ENCODE results near the gene TPM4.

TPM4 gene

DNA sequence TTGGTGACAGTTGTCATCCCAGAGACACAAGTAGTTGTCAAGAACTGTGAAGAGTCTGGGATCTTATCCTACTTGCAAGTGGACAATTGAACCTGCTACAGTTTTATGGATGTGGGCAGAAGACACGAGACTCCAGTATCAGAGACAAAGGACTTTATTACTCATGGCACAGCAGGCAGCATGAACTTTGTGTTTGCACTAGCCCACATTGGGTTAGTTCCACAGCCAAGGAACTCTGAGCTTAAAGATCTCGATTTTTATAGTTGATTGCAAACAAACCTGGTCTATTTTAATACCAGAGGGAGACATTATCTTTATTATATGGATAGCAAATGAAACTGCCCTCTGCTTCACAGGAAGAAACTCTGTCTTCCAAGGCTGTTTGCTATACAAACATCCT lies 16.0 kb upstream of the TPM4 start:
- POLR2A ChIA-PET, result no interaction called here
- TF ChIP-seq, protein P1, sequence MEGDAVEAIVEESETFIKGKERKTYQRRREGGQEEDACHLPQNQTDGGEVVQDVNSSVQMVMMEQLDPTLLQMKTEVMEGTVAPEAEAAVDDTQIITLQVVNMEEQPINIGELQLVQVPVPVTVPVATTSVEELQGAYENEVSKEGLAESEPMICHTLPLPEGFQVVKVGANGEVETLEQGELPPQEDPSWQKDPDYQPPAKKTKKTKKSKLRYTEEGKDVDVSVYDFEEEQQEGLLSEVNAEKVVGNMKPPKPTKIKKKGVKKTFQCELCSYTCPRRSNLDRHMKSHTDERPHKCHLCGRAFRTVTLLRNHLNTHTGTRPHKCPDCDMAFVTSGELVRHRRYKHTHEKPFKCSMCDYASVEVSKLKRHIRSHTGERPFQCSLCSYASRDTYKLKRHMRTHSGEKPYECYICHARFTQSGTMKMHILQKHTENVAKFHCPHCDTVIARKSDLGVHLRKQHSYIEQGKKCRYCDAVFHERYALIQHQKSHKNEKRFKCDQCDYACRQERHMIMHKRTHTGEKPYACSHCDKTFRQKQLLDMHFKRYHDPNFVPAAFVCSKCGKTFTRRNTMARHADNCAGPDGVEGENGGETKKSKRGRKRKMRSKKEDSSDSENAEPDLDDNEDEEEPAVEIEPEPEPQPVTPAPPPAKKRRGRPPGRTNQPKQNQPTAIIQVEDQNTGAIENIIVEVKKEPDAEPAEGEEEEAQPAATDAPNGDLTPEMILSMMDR (IDR thresholded peaks at IDR 0.05; ENCODE audit: control extremely low read depth, extremely low read depth, low read depth, missing control alignments), result no peak
- CTCF ChIA-PET, result interaction anchor here (0.8 to 5.4 kb wide), 6 partner anchors 9 to 134 kb away, joined by 3 to 69 read pairs (median 4); partner anchors contain the start of gene TPM4
- no peak for DNase-seq (ENCODE audit: extremely low spot score)

DNA sequence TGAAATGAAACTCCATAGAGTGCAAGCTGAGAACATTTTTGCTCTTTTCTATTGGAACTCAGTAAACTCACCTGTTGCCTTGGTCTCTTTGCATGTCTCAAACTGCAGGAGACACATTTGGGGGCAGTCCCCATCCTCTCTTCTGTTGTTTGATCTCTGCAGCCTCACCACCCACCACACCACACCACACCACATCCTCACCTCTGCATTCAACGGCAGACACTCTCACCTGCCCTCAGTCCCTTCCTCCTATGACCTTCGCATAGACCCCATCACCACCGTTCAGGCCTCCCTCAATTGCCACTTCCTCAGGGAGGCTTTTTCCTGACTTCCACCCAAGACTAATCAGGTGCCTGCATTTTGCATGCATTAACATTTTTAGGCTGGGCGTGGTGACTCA lies 14.4 kb upstream of the TPM4 start:
- ChIA-PET POLR2A (no interaction called here), CTCF (interaction anchor here (0.7 to 5.4 kb wide), 15 partner anchors 9 to 321 kb away, joined by 3 to 69 read pairs (median 5); partner anchors contain the start of gene TPM4)
- TF ChIP-seq, protein P1 (IDR thresholded peaks at IDR 0.05; ENCODE audit: control extremely low read depth, extremely low read depth, low read depth, missing control alignments), result no peak
- DNase-seq (ENCODE audit: extremely low spot score), result peak; percentile 38

DNA sequence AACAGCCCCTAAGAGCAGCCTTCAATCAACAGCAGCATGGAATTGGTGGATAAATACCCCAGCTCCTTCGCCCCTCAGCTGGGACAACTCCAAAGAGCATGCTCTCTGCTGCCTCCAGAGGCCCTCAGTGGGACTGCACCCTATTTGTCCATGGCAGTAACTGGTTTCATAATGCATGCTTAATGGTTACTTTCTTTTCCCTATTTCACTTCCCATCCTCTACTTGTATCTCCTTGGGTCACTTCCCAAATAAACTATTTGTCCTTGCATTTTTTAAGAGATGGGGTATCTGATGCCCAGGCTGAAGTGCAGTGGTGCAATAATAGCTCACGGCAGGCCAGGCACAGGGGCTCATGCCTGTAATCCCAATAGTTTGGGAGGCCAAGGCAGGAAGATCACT lies 13.5 kb upstream of the TPM4 start:
- DNase-seq (ENCODE audit: extremely low spot score), result peak; percentile 68
- POLR2A ChIA-PET, result interaction anchor here (1.2 kb wide), 1 partner anchor 83 kb away, joined by 6 read pairs; no protein-coding TSS in a partner anchor
- CTCF ChIA-PET, result interaction anchor here (0.6 to 5.4 kb wide), 21 partner anchors 9 to 320 kb away, joined by 3 to 69 read pairs (median 5); partner anchors contain the start of gene TPM4
- TF ChIP-seq, protein P1 (IDR thresholded peaks at IDR 0.05; ENCODE audit: control extremely low read depth, extremely low read depth, low read depth, missing control alignments), result peak; percentile 76

DNA sequence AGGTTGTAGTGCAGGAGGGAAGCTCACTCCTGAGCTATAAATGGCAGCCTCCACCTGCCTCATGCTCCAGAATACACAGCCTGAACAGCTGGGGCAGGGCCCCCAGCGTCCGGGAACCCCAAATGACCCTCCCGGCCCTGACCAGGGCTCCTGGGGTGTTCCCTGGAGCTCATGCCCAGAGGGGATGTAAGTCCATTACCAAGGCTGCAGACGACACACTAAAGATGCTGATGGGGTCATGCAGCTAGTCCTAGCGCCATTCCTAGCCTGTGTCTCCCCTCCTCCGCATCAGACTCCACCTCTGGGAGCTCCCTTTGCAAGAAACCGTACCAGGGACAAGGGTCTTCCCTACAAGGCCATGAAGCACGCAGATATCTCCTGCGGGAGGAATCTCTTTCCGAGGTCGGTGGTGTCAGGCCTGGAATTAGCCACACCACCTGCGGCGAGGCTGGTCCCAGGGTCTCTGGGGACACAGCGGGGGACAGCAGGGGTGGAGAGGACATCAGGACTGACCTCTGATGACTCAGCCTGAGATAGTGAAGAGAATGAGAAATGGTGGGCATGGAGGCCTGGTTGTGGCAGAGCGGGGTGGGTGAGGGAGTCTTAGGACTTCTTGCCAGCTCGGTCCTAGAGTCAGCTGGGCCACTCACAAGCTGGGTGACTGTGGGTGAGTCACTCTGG lies 11.9 kb upstream of the TPM4 start:
- no peak for DNase-seq (ENCODE audit: extremely low spot score)
- ChIA-PET POLR2A (no interaction called here), CTCF (interaction anchor here (0.7 to 5.4 kb wide), 10 partner anchors 10 to 132 kb away, joined by 3 to 69 read pairs (median 5); partner anchors contain the start of genes FAM32A and TPM4)
- TF ChIP-seq, protein P1 (IDR thresholded peaks at IDR 0.05; ENCODE audit: control extremely low read depth, extremely low read depth, low read depth, missing control alignments), result no peak

DNA sequence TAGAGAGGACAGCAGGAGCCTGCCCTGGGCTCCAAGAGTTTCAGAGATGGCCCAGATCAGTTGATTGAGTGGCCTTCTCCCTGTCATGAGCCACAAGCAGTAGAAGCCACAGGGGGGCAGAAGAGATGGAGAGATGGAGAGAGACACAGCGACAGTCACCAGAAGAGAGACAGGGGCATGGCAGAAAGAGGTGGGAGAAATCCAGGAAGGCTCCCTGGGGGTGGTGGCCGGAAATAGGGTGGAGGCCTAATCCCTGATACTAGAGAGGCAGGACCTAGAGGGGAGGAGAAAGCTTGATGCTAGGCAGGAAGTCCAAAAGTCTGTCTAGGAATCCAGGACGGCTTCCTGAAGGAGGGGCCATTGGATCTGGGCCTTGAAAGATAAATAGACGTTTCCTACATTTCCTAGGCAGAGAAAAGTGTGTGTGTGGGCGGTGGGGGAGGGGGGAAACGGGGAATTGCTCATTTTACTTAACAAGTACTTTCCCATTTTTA lies 9.6 kb upstream of the TPM4 start:
- TF ChIP-seq, protein P1 (IDR thresholded peaks at IDR 0.05; ENCODE audit: control extremely low read depth, extremely low read depth, low read depth, missing control alignments), result peak; percentile 45
- peak; percentile 63 for DNase-seq (ENCODE audit: extremely low spot score)
- ChIA-PET CTCF (interaction anchor here (0.8 to 3.5 kb wide), 9 partner anchors 9 to 437 kb away, joined by 3 to 15 read pairs (median 4); partner anchors contain the start of genes FAM32A and HSH2D), POLR2A (no interaction called here)

DNA sequence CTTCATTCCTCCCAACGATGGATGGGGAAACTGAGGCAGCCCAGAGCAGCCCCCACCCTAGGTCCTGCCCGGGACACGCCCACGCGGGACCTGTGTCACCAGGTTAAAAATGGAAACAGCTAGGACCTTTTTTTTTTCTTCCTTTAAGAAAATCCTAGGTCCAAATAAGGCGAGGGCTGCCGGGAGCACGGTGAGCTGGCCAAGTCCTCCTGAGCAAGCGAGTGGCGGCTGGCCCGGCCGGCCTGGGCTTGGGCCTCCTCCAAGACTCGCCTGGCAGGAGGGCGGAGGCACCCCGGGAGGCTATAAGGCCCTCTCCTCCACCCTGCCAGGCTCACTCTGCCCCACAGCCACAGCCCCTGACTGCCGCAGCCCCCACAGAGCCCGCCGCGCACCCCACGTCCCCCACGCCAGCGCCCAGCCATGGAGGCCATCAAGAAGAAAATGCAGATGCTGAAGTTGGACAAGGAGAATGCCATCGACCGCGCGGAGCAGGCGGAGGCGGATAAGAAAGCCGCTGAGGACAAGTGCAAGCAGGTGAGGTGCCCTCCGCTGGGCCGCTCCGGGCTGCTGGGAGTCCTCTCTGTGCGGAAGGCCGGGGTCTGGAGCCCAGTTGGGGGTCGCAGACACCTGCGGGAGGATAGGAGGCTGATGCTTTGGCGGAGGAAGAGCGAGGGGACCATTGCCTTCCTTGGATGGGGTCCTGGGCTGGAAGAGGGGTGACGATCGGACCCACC lies 8.9 kb upstream of the TPM4 start:
- DNase-seq (ENCODE audit: extremely low spot score), result no peak
- TF ChIP-seq, protein P1 (IDR thresholded peaks at IDR 0.05; ENCODE audit: control extremely low read depth, extremely low read depth, low read depth, missing control alignments), result no peak
- CTCF ChIA-PET, result interaction anchor here (1.5 to 3.5 kb wide), 4 partner anchors 26 to 438 kb away, joined by 3 to 15 read pairs (median 11); partner anchors contain the start of gene FAM32A
- POLR2A ChIA-PET, result no interaction called here
